HepG2 (cell line): ENCODE results near the gene UQCC5. TPM values are rescaled to one million over a fixed set of nuclear protein-coding genes. Genes with fewer than 3 reads are reported as not detected.

Experiments used
- ARID2 ChIP-seq: sonication (generic); formaldehyde crosslinking; IDR thresholded peaks from 2 replicates; pipeline ENCODE4 v1.8.1; 2022; ENCODE audit warnings: mild to moderate bottlenecking, missing genetic modification reagents, borderline replicate concordance
- BRF2 ChIP-seq: sonication (generic); formaldehyde crosslinking; IDR thresholded peaks from 2 replicates; pipeline ENCODE4 v1.8.1; 2022; ENCODE audit warnings: mild to moderate bottlenecking, missing genetic modification reagents
- IRF1 ChIP-seq: sonication (generic); formaldehyde crosslinking; IDR thresholded peaks from 2 replicates; pipeline ENCODE4 v1.4.0; 2020; ENCODE audit warnings: low read depth, mild to moderate bottlenecking, missing genetic modification reagents
- NFE2L1 ChIP-seq: sonication (generic); formaldehyde crosslinking; IDR thresholded peaks from 2 replicates; pipeline ENCODE4 v1.4.0; 2020; ENCODE audit warnings: missing genetic modification reagents, mild to moderate bottlenecking, borderline replicate concordance
- PHB2 ChIP-seq: fragments of 450-650 bp; IDR thresholded peaks from 2 replicates; pipeline ENCODE4 v1.6.1; 2018; ENCODE audit not compliant: partially characterized antibody
- PPARG ChIP-seq: conservative IDR thresholded peaks from 2 replicates; pipeline ENCODE4 v1.6.1; 2016; ENCODE audit warnings: missing biosample characterization, missing genetic modification reagents
- SP5 ChIP-seq: IDR thresholded peaks from 2 replicates; pipeline ENCODE4 v1.6.1; 2016; ENCODE audit warnings: low read depth, borderline replicate concordance
- SRY ChIP-seq: sonication (generic); formaldehyde crosslinking; IDR thresholded peaks from 2 replicates; pipeline ENCODE4 v1.8.0; 2022; ENCODE audit warnings: mild to moderate bottlenecking, missing genetic modification reagents
- SSRP1 ChIP-seq: IDR thresholded peaks from 2 replicates; pipeline ENCODE4 v1.6.1; 2016; ENCODE audit warnings: control low read depth
- SUZ12 ChIP-seq: fragments of 150-350 bp; IDR thresholded peaks from 2 replicates; pipeline ENCODE4 v1.6.1; 2014; ENCODE audit warnings: low read depth, low read length
- TFDP2 ChIP-seq: sonication (generic); formaldehyde crosslinking; IDR thresholded peaks from 2 replicates; pipeline ENCODE4 v1.4.0; 2020; ENCODE audit warnings: missing genetic modification reagents
- TP53 ChIP-seq: sonication (generic); formaldehyde crosslinking; conservative IDR thresholded peaks from 2 replicates; pipeline ENCODE4 v1.4.0; 2020; ENCODE audit warnings: missing genetic modification reagents
- ZBTB21 ChIP-seq: sonication (generic); formaldehyde crosslinking; IDR thresholded peaks from 2 replicates; pipeline ENCODE4 v1.4.0; 2020; ENCODE audit warnings: missing genetic modification reagents
- ZNF232 ChIP-seq: sonication (generic); formaldehyde crosslinking; IDR thresholded peaks from 2 replicates; pipeline ENCODE4 v1.4.0; 2020; ENCODE audit warnings: missing genetic modification reagents, borderline replicate concordance
- ZNF275 ChIP-seq: sonication (generic); formaldehyde crosslinking; IDR thresholded peaks from 2 replicates; pipeline ENCODE4 v1.8.0; 2022; ENCODE audit warnings: missing genetic modification reagents, mild to moderate bottlenecking, inconsistent platforms, borderline replicate concordance
- ZNF441 ChIP-seq: sonication (generic); formaldehyde crosslinking; IDR thresholded peaks from 2 replicates; pipeline ENCODE4 v1.7.0; 2021; ENCODE audit warnings: missing genetic modification reagents, borderline replicate concordance
- ZNF687 ChIP-seq: sonication (generic); formaldehyde crosslinking; IDR thresholded peaks from 2 replicates; pipeline ENCODE4 v1.5.1; 2020; ENCODE audit warnings: mild to moderate bottlenecking, missing genetic modification reagents, moderate library complexity
- ZNF766 ChIP-seq: sonication (generic); formaldehyde crosslinking; IDR thresholded peaks from 2 replicates; pipeline ENCODE4 v1.5.0; 2020; ENCODE audit warnings: missing genetic modification reagents, borderline replicate concordance
- ZNF841 ChIP-seq: sonication (generic); formaldehyde crosslinking; IDR thresholded peaks from 2 replicates; pipeline ENCODE4 v1.8.1; 2023; ENCODE audit warnings: missing genetic modification reagents, borderline replicate concordance
- ZSCAN29 ChIP-seq: sonication (generic); formaldehyde crosslinking; conservative IDR thresholded peaks from 2 replicates; pipeline ENCODE4 v1.4.0; 2020; ENCODE audit warnings: mild to moderate bottlenecking, missing genetic modification reagents
- polyA plus RNA-seq, 8 experiments: library from polyadenylated mRNA; depleted of rRNA in 3 of 8; stranded (reverse) in 7 of 8; unstranded in 1 of 8; fragments of >200 nt; fragmentation: Illumina TruSeq in 4 of 8; extraction: Trizol in 4 of 8; gene quantifications; 2 replicates each; pipeline versions ENCODE4 v1.2.1 to v1.2.3, GENCODE V29; 2011 to 2016; ENCODE audit warnings: low read depth in 4 of 8, missing spikeins in 1 of 8, mixed read lengths in 1 of 8; ENCODE audit not compliant: insufficient read depth in 1 of 8
- total RNA-seq, 5 experiments: library from RNA; depleted of rRNA; stranded (reverse); fragments of >200 nt; fragmentation: Illumina TruSeq; extraction: Trizol; gene quantifications; 2 replicates each; pipeline ENCODE4 v1.2.3, GENCODE V29; 2016; ENCODE audit warnings: low read depth in 1 of 5

Gene UQCC5
- total and polyA plus RNA-seq, 2 of the 13 experiments (the other 11 are each of a cell fraction or from before 2014, with no cell fraction given), result 15.4 to 29.5 TPM

GRCh38 chr3:52536369-52537164, at the start of gene UQCC5 (continued):
- TF ChIP-seq PPARG (CRISPR knock-in tag) (no peak), SP5 (CRISPR knock-in tag) (peak; percentile 31; the same call in 1 of the 2 replicates), ZNF766 (CRISPR knock-in tag) (0 out of 2 replicates have a peak, but pooled peaks have one; percentile 29), ZNF232 (CRISPR knock-in tag) (peak; percentile 61; the same call in 1 of the 2 replicates), ZSCAN29 (CRISPR knock-in tag) (no peak; the same call in 1 of the 2 replicates), SRY (CRISPR knock-in tag) (0 out of 2 replicates have a peak, but pooled peaks have one; percentile 19), ZNF841 (no peak), ZNF275 (CRISPR knock-in tag) (peak; percentile 69; the same call in 1 of the 2 replicates), ARID2 (peak; percentile 71; the same call in 1 of the 2 replicates), SSRP1 (CRISPR knock-in tag) (no peak), ZNF687 (CRISPR knock-in tag) (peak; percentile 96), BRF2 (CRISPR knock-in tag) (0 out of 2 replicates have a peak, but pooled peaks have one; percentile 11), ZNF441 (0 out of 2 replicates have a peak, but pooled peaks have one; percentile 73), PHB2 (no peak), IRF1 (CRISPR knock-in tag) (no peak), TFDP2 (CRISPR knock-in tag) (peak; percentile 75), SUZ12 (no peak), NFE2L1 (CRISPR knock-in tag) (0 out of 2 replicates have a peak, but pooled peaks have one; percentile 70), ZBTB21 (CRISPR knock-in tag) (no peak), TP53 (CRISPR knock-in tag) (peak; percentile 71; the same call in 1 of the 2 replicates)
